Central memory CD8-positive, alpha-beta T cell (primary cell): ENCODE measurements around the gene SMG5.
A peak's percentile ranks its signal among the peaks of the same experiment; 100 is the strongest.
"Not testable (repeated sequence)": the region's sequence is repeated elsewhere in the genome, so short reads cannot be mapped to it uniquely, and the experiment has no call there.

ENCODE experiments used
- ATAC-seq: fragments of 150-1000 bp; cut with Tn5 transposase; replicated peaks from 2 replicates; pipeline ENCODE4 v1.10.0; 2022; ENCODE audit warnings: mild to moderate bottlenecking, moderate FRiP score, moderate number of reproducible peaks; ENCODE audit not compliant: poor library complexity, severe bottlenecking; ENCODE audit errors: extremely low read depth
- DNase-seq, 2 donors: peaks; one replicate each; pipeline ENCODE4 v3.0.0; 2021; ENCODE audit warnings: low spot score in 2 of 2
- H3K27ac Mint-ChIP-seq: one replicate; pipeline ENCODE4 v1.8.0; 2022; ENCODE audit warnings: low read depth, mild to moderate bottlenecking, moderate library complexity, mixed read lengths
- H3K27me3 Mint-ChIP-seq: one replicate; pipeline ENCODE4 v1.8.0; 2022; ENCODE audit warnings: mixed read lengths
- H3K36me3 Mint-ChIP-seq: one replicate; pipeline ENCODE4 v1.8.0; 2022; ENCODE audit warnings: mild to moderate bottlenecking, moderate library complexity, mixed read lengths; ENCODE audit not compliant: insufficient read depth
- H3K4me1 Mint-ChIP-seq: one replicate; pipeline ENCODE4 v1.8.0; 2022; ENCODE audit warnings: mixed read lengths
- H3K4me3 Mint-ChIP-seq: one replicate; pipeline ENCODE4 v1.8.0; 2022; ENCODE audit warnings: mild to moderate bottlenecking, moderate library complexity, mixed read lengths
- H3K9me3 Mint-ChIP-seq: one replicate; pipeline ENCODE4 v1.8.0; 2022; ENCODE audit warnings: mixed read lengths

The SMG5 gene

GRCh38 chr1:156233426-156234127 lies 49.0 kb downstream of the SMG5 start:
- Mint-ChIP-seq H3K4me1 (no peaks in the 10 kb centered on the region), H3K36me3 (peaks cover 39% of the 10 kb centered on the region), H3K27ac (no peak overlapping the region), H3K27me3 (no peaks in the 10 kb centered on the region), H3K4me3 (no peak overlapping the region), H3K9me3 (no peaks in the 10 kb centered on the region)
- ATAC-seq (no peak), DNase-seq (no peak)

GRCh38 chr1:156232201-156232894 lies 50.3 kb downstream of the SMG5 start:
- peaks cover 37% of the 10 kb centered on the region for H3K36me3 Mint-ChIP-seq
- no peaks in the 10 kb centered on the region for H3K4me1 Mint-ChIP-seq
- no peaks in the 10 kb centered on the region for H3K9me3 Mint-ChIP-seq
- DNase-seq (no peak), ATAC-seq (no peak)
- H3K27me3 Mint-ChIP-seq: no peaks in the 10 kb centered on the region
- H3K4me3 Mint-ChIP-seq: no peak overlapping the region
- no peak overlapping the region for H3K27ac Mint-ChIP-seq

GRCh38 chr1:156230473-156230837 lies 52.2 kb downstream of the SMG5 start:
- H3K27ac Mint-ChIP-seq: no peak overlapping the region
- no peak for DNase-seq
- no peaks in the 10 kb centered on the region for H3K27me3 Mint-ChIP-seq
- H3K9me3 Mint-ChIP-seq: no peaks in the 10 kb centered on the region
- ATAC-seq: no peak
- H3K4me1 Mint-ChIP-seq: peaks cover 2% of the 10 kb centered on the region
- no peak overlapping the region for H3K4me3 Mint-ChIP-seq
- H3K36me3 Mint-ChIP-seq: peaks cover 28% of the 10 kb centered on the region

- Mint-ChIP-seq H3K4me1 (peaks cover 6% of the 10 kb centered on the region), H3K27ac (no peak overlapping the region), H3K4me3 (no peak overlapping the region), H3K36me3 (peaks cover 26% of the 10 kb centered on the region), H3K9me3 (no peaks in the 10 kb centered on the region), H3K27me3 (no peaks in the 10 kb centered on the region)
- ATAC-seq (no peak), DNase-seq (no peak)
Measured at GRCh38 chr1:156229809-156230472, 52.7 kb downstream of the SMG5 start.

- H3K9me3 Mint-ChIP-seq: no peaks in the 10 kb centered on the region
Measured at GRCh38 chr1:156228501-156228900, 54.1 kb downstream of the SMG5 start.

GRCh38 chr1:156226782-156227181 lies 55.8 kb downstream of the SMG5 start:
- H3K9me3 Mint-ChIP-seq: no peaks in the 10 kb centered on the region
- peaks cover 12% of the 10 kb centered on the region for H3K4me1 Mint-ChIP-seq
- no peak for ATAC-seq
- H3K4me3 Mint-ChIP-seq: no peak overlapping the region
- H3K36me3 Mint-ChIP-seq: peaks cover 25% of the 10 kb centered on the region
- no peak overlapping the region for H3K27ac Mint-ChIP-seq
- DNase-seq: no peak
- H3K27me3 Mint-ChIP-seq: no peaks in the 10 kb centered on the region

More at GRCh38 chr1:156228501-156228900, 54.1 kb downstream of the SMG5 start:
- H3K4me1 Mint-ChIP-seq: peaks cover 6% of the 10 kb centered on the region
- H3K4me3 Mint-ChIP-seq: no peak overlapping the region
- H3K27ac Mint-ChIP-seq: peak overlapping the region; percentile 80
- ATAC-seq (no peak), DNase-seq (no peak)
- no peaks in the 10 kb centered on the region for H3K27me3 Mint-ChIP-seq
- peaks cover 21% of the 10 kb centered on the region for H3K36me3 Mint-ChIP-seq

GRCh38 chr1:156226116-156226538 lies 56.5 kb downstream of the SMG5 start:
- H3K9me3 Mint-ChIP-seq: no peaks in the 10 kb centered on the region
- H3K4me1 Mint-ChIP-seq: peaks cover 14% of the 10 kb centered on the region
- H3K27me3 Mint-ChIP-seq: no peaks in the 10 kb centered on the region
- no peak for DNase-seq
- H3K36me3 Mint-ChIP-seq: peaks cover 26% of the 10 kb centered on the region
- no peak for ATAC-seq
- H3K27ac Mint-ChIP-seq: no peak overlapping the region
- no peak overlapping the region for H3K4me3 Mint-ChIP-seq

GRCh38 chr1:156225677-156226014 lies 57.0 kb downstream of the SMG5 start:
- ATAC-seq: no peak
- DNase-seq: no peak
- H3K9me3 Mint-ChIP-seq: no peaks in the 10 kb centered on the region
- H3K4me3 Mint-ChIP-seq: no peak overlapping the region
- H3K36me3 Mint-ChIP-seq: peaks cover 28% of the 10 kb centered on the region
- H3K27ac Mint-ChIP-seq: no peak overlapping the region
- peaks cover 18% of the 10 kb centered on the region for H3K4me1 Mint-ChIP-seq
- H3K27me3 Mint-ChIP-seq: no peaks in the 10 kb centered on the region

- peak overlapping the region; percentile 4 for H3K27ac Mint-ChIP-seq
- no peak for ATAC-seq
- DNase-seq: no peak
- H3K27me3 Mint-ChIP-seq: no peaks in the 10 kb centered on the region
- no peak overlapping the region for H3K4me3 Mint-ChIP-seq
- H3K36me3 Mint-ChIP-seq: peaks cover 20% of the 10 kb centered on the region
- no peaks in the 10 kb centered on the region for H3K9me3 Mint-ChIP-seq
- peaks cover 32% of the 10 kb centered on the region for H3K4me1 Mint-ChIP-seq
Measured at GRCh38 chr1:156221986-156222692, 60.5 kb downstream of the SMG5 start.

GRCh38 chr1:156220226-156220625 lies 62.4 kb downstream of the SMG5 start:
- peaks cover 28% of the 10 kb centered on the region for H3K4me1 Mint-ChIP-seq
- ATAC-seq (no peak), DNase-seq (no peak)
- H3K36me3 Mint-ChIP-seq: peaks cover 17% of the 10 kb centered on the region
- no peak overlapping the region for H3K4me3 Mint-ChIP-seq
- no peaks in the 10 kb centered on the region for H3K9me3 Mint-ChIP-seq
- H3K27ac Mint-ChIP-seq: peak overlapping the region; percentile 50
- no peaks in the 10 kb centered on the region for H3K27me3 Mint-ChIP-seq

GRCh38 chr1:156217871-156218270 lies 64.8 kb downstream of the SMG5 start:
- H3K4me3 Mint-ChIP-seq: peak overlapping the region; percentile 43
- H3K4me1 Mint-ChIP-seq: peaks cover 28% of the 10 kb centered on the region
- H3K9me3 Mint-ChIP-seq: no peaks in the 10 kb centered on the region
- DNase-seq (no peak), ATAC-seq (no peak)
- H3K27ac Mint-ChIP-seq: peak overlapping the region; percentile 85
- no peaks in the 10 kb centered on the region for H3K27me3 Mint-ChIP-seq
- peaks cover 17% of the 10 kb centered on the region for H3K36me3 Mint-ChIP-seq

GRCh38 chr1:156216361-156217086 lies 66.1 kb downstream of the SMG5 start:
- H3K9me3 Mint-ChIP-seq, H3K27me3 Mint-ChIP-seq, ATAC-seq, DNase-seq, H3K27ac Mint-ChIP-seq, H3K4me3 Mint-ChIP-seq: not testable (repeated sequence)
- peaks cover 16% of the 10 kb centered on the region for H3K36me3 Mint-ChIP-seq
- peaks cover 40% of the 10 kb centered on the region for H3K4me1 Mint-ChIP-seq
